COLO668 (cell line): ENCODE results near the gene CAVIN2.

Source experiments
- DNase-seq: peaks from one replicate; lab custom pipeline; 2025; ENCODE audit not compliant: unreplicated experiment; lab: John Stamatoyannopoulos, UW

The CAVIN2 gene

GRCh38 chr2:191864628-191865374 is 17.9 kb upstream of the CAVIN2 start:
- no peak for DNase-seq

- no peak for DNase-seq
Observed at GRCh38 chr2:191863988-191864387, 17.1 kb upstream of the CAVIN2 start.

- no peak for DNase-seq
Observed at GRCh38 chr2:191862156-191862775, 15.4 kb upstream of the CAVIN2 start.

GRCh38 chr2:191860760-191861466 is 14.0 kb upstream of the CAVIN2 start:
- no peak for DNase-seq

- DNase-seq = no peak
Observed at GRCh38 chr2:191859681-191860080, 12.8 kb upstream of the CAVIN2 start.

GRCh38 chr2:191857886-191858285 is 11.0 kb upstream of the CAVIN2 start:
- no peak for DNase-seq

- no peak for DNase-seq
Observed at GRCh38 chr2:191857259-191857805, 10.4 kb upstream of the CAVIN2 start.

GRCh38 chr2:191856111-191856876 is 9.4 kb upstream of the CAVIN2 start:
- no peak for DNase-seq

- no peak for DNase-seq
Observed at GRCh38 chr2:191855382-191855781, 8.5 kb upstream of the CAVIN2 start.

GRCh38 chr2:191854382-191855372 is 7.8 kb upstream of the CAVIN2 start:
- no peak for DNase-seq

- DNase-seq = no peak
Observed at GRCh38 chr2:191853843-191854242, 7.0 kb upstream of the CAVIN2 start.

GRCh38 chr2:191851158-191851557 is 4.3 kb upstream of the CAVIN2 start:
- no peak for DNase-seq

GRCh38 chr2:191848771-191849767 is 2.2 kb upstream of the CAVIN2 start:
- DNase-seq = no peak

GRCh38 chr2:191847764-191848163 is 876 bp upstream of the CAVIN2 start:
- DNase-seq = no peak

- DNase-seq = peak; percentile 63
Observed at GRCh38 chr2:191845876-191846514, 893 bp downstream of the CAVIN2 start.

- DNase-seq = peak; percentile 57
Observed at GRCh38 chr2:191845248-191845715, 1.6 kb downstream of the CAVIN2 start.

GRCh38 chr2:191844706-191845105 is 2.2 kb downstream of the CAVIN2 start:
- DNase-seq = no peak

GRCh38 chr2:191840921-191841320 is 6.0 kb downstream of the CAVIN2 start:
- DNase-seq = no peak
